GM19468 (cell line): ENCODE data around the gene TMEM161B.
"Not testable (repeated sequence)": the region's sequence is repeated elsewhere in the genome, so short reads cannot be mapped to it uniquely, and the experiment has no call there.

Source experiments
- ATAC-seq: cut with Tn5 transposase; IDR thresholded peaks from one replicate; pipeline ENCODE4 v1.9.1; 2021; ENCODE audit warnings: mild to moderate bottlenecking, moderate library complexity, moderate number of reproducible peaks; ENCODE audit not compliant: unreplicated experiment; ENCODE audit errors: extremely low read depth

The TMEM161B gene

GRCh38 chr5:88190106-88190834 is 78.4 kb downstream of the TMEM161B start:
- no peak for ATAC-seq

- not testable (repeated sequence) for ATAC-seq
These were observed 79.2 kb downstream of the TMEM161B start for GRCh38 chr5:88189484-88189883.

GRCh38 chr5:88188458-88189132 is 80.0 kb downstream of the TMEM161B start:
- ATAC-seq, result no peak

DNA sequence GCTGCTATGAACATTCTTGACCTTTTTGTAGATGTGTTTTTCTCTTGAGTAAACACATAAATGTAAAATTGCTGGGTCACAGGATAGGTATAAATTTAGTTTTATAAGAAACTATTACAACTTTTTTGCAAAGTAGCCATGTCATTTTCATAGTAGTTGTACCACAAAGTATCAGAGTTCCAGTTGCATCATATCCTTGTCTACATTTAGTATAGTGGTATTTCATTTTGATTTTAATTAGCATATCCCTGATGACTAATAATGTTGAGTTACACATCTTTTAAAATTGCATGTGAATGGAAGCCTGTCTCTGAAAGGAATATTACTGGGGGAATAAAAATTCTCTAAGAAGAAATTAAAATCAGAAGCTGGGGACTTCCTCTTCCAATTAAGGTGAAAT is 85.4 kb downstream of the TMEM161B start:
- no peak for ATAC-seq

DNA sequence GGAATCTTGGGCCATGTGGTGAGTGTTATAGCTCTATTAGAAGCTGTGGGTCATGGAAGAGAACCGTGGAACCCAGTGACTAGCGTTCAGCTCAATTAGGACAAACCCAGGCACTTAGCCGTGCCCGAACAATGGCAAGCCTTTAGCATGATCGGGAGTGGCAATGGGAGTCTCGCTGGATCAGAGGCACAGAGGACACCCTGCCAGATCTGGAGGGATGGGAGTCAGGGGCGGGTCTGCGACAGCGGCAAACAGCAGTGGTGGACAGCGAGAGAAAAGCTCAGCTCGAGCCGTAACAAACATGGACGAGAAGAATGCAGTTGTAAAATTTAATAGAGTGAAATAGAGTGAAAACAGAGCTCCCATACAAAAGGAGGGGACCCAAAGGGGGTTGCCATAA is 91.2 kb downstream of the TMEM161B start:
- not testable (repeated sequence) for ATAC-seq

DNA sequence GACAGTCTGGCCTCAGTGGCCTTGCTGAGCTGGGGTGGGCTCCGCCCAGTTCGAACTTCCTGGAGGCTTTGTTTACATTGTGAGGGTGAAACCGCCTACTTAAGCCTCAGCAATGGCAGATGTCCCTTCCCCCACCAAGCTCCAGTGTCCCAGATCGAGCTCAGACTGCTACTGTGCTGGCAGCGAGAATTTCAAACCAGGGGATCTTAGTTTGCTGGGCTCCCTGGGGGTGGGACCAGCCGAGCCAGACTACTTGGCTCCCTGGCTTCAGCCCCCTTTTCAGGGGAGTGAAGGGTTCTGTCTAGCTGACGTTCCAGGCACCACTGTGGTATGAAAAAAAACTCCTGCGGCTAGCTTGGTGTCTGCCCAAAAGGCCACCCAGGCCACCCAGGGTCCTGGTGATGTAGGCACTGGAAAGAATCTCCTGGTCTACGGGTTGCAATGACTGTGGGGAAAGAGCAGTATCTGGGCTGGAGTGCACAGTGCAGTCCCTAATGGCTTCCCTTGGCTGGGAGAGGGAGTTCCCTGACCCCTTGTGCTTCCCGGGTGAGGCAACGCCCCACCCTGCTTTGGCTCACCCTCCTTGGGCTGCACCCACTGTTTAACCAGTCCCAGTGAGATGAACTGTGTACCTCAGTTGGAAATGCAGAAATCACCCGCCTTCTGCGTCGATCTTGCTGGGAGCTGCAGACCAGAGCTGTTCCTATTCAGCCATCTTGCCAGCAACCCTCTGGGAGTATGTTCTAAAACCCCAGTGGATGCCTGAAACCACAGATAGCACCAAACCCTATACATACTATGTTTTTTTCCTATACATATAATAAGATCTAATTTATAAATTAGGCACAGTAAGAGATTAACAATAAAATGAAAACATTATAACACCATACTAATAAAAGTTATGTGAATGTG is 95.5 kb downstream of the TMEM161B start:
- no peak for ATAC-seq

DNA sequence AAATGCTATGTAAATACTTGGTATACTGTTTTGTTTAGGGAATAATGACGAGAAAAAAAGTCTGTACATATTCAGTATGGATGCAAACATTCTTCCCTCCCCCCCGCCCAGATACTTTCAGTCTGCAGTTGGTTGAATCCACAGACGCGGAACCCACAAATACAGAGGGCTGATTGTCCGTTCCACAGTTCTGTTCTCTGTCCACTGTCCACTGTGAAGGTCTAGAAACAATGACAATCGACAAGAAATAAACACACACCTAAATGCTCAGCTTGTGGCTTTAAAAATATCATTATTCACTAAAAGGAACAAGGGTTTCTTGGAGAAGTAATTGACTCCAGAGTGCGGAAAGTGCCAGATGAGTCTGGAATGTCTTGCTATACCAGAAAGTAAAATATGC is 109.1 kb downstream of the TMEM161B start:
- ATAC-seq, result no peak

DNA sequence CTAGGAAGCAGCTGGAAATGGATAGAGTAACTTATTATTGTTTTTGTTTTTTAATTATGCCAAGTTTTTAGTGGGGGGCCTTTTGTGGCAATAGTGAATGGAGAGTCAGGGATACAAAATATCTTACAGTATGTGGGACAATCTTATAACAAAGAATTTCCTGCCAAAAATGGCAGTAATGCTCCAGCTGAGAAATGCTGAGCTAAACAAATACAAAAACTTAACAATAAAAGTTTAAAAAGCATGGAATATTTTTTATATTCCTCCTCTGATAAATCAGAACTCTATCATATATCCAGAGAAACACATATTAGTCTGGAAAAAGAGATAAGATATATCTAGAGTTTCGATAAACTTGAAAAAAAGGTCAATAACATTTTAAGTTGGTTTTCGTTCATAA is 110.6 kb downstream of the TMEM161B start:
- ATAC-seq, result no peak

GRCh38 chr5:88154891-88155290 is 113.8 kb downstream of the TMEM161B start:
- ATAC-seq, result no peak

- ATAC-seq, result no peak
These were observed 117.9 kb downstream of the TMEM161B start for GRCh38 chr5:88150747-88151146.

GRCh38 chr5:88145611-88146467 is 122.8 kb downstream of the TMEM161B start:
- no peak for ATAC-seq

- ATAC-seq, result no peak
These were observed 123.4 kb downstream of the TMEM161B start for GRCh38 chr5:88145221-88145610.
